VCaP (cell line): ENCODE measurements around the gene RAMP2.
A peak's percentile ranks its signal among the peaks of the same experiment; 100 is the strongest.

Source experiments
- H3K27ac ChIP-seq: fragments of 450-650 bp; 2 replicates; pipeline ENCODE4 v1.5.1; 2017
- TF ChIP-seq, protein P1 (sequence below): fragments of 450-650 bp; conservative IDR thresholded peaks from 2 replicates; pipeline ENCODE4 v1.5.1; 2017; ENCODE audit warnings: mild to moderate bottlenecking, moderate library complexity

RAMP2 gene

DNA sequence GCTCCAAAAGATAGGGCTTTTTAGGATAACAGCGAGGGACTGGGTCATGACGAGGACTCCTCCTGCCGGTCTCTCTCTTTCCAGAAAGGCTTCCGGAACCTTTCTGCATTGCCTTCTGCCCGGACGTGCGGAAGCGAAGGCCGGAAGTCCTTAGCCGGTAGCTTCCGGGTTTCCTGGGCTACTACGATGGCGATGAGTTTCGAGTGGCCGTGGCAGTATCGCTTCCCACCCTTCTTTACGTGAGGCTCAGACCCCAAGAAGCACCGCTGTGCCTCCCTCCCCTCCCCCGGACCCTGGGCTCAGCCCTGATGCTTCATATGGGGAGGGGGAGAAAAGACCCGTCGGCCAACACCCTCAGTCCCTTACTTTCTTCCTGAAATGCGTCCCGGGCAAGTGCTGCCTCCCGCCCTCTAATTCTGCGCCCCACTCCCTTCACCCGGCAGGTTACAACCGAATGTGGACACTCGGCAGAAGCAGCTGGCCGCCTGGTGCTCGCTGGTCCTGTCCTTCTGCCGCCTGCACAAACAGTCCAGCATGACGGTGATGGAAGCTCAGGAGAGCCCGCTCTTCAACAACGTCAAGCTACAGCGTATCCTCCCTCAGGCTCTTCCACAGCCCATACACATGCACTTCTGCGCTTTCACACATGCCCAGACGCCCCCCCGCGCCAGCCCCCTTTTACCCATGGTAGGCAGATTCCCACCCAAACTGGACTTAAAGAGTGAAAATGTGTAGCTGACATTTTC lies 12.4 kb downstream of the RAMP2 start, which contains the start of gene VPS25:
VPS25 (plus strand) TSS at position 160 of the 746 bp plus-strand sequence; CDS start at position 187, 27 bp downstream.
- peak within 1 kb of the TSS; percentile 83 for H3K27ac ChIP-seq
- TF ChIP-seq, protein P1, sequence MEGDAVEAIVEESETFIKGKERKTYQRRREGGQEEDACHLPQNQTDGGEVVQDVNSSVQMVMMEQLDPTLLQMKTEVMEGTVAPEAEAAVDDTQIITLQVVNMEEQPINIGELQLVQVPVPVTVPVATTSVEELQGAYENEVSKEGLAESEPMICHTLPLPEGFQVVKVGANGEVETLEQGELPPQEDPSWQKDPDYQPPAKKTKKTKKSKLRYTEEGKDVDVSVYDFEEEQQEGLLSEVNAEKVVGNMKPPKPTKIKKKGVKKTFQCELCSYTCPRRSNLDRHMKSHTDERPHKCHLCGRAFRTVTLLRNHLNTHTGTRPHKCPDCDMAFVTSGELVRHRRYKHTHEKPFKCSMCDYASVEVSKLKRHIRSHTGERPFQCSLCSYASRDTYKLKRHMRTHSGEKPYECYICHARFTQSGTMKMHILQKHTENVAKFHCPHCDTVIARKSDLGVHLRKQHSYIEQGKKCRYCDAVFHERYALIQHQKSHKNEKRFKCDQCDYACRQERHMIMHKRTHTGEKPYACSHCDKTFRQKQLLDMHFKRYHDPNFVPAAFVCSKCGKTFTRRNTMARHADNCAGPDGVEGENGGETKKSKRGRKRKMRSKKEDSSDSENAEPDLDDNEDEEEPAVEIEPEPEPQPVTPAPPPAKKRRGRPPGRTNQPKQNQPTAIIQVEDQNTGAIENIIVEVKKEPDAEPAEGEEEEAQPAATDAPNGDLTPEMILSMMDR = 0 out of 2 replicates have a peak, but pooled peaks have one; percentile 6

DNA sequence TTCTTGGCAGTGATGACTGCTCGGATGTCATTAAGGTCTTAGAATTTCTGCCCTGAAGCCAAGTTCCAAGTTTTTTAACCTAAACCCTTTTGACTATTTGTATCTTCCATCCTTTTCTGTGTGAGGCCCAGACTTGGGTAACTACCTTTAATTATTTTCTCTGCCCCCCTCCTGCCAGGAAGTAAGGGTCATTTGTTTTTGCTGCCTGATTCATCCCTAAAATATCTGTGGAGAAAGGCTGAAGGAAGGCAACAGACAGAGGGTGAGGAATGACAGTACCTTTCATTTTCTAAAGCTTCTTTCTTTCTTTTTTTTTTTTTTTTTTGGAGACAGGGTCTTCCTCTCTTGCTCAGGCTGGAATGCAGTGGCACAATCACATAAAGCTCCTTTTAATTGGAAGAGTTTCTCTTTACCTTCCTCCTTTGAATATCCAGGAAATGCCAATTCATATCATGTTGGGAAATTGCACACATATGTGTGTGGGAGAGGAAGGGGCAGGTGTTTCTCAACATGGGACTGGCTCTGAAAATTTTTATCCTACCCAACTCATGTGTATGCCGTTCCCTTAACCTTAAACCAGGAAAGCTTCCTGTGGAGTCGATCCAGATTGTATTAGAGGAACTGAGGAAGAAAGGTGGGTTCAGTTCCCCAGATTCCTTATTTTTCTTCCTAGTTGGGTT lies 13.2 kb downstream of the RAMP2 start:
- TF ChIP-seq, protein P1 = no peak
- H3K27ac ChIP-seq = peak overlapping the region; percentile 83

DNA sequence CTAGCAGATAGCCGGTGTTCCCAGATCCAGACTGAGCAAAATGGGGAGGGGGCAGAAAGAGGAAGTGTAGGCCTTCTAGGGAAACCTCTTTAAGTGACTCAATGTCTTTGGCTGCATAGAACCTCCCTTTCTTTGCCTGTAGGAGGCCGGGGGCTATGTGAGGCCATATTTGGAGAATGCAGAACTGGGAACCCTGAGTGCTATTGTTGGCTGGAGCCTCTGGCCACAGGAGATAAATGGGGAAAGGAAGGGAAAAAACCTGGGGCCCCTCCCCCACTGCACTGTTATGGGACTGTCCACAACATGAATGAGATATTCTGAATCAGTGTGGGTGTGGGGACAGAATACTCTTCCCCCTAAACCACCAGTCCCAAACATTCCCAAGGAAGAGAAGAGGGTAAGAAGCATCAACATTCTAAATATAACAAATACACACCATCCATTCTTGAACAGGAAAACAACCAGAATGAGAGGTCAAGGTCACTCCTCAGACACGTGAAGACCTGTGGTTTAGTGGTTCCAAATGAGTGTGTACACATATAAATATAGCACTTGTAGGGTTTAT lies 14.6 kb downstream of the RAMP2 start:
- TF ChIP-seq, protein P1 = no peak
- no peak overlapping the region for H3K27ac ChIP-seq

DNA sequence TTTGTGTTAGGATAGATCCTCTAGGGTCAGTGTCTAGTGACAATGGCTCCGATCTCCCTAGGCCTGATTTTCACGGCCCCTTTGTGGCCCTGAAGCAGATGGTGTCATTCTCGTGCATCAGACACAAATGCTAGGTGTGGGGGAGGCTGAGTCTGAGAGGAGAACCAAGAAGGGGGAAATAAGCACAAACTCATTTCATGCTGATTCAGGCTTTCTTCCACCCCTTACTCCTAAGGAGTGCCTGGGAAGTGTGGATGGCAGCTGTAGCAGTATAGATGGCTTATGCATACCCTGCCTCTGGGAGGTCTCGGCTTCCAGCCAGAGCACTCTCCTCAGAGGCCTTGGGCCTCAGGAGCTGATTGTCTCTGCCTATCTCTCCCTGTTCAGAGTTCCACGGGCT lies 17.5 kb downstream of the RAMP2 start:
- TF ChIP-seq, protein P1 = no peak
- H3K27ac ChIP-seq = peak overlapping the region; percentile 74

DNA sequence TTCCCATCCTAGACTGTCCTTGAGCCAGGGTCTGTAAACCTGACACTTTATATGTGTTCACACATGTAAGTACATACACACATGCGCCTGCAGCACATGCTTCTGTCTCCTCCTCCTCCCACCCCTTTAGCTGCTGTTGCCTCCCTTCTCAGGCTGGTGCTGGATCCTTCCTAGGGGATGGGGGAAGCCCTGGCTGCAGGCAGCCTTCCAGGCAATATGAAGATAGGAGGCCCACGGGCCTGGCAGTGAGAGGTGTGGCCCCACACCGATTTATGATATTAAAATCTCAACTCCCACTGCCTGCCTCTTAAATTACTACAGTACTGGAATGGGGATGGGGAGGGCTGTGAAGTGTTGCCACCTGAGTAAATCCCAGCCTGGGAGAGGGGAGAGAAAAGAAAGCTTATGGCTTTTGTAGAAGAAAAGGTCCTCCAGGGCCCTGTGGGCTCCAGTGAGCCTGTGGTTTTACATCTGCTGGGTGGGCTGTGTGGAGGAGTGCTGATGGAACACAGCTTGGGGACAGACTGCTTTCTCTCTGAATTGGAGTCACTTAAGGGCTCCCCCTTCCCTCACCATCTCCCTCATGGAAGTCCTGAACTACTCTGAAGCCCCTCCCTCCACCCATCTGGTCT lies 18.4 kb downstream of the RAMP2 start:
- H3K27ac ChIP-seq = peak overlapping the region; percentile 74
- TF ChIP-seq, protein P1 = no peak

DNA sequence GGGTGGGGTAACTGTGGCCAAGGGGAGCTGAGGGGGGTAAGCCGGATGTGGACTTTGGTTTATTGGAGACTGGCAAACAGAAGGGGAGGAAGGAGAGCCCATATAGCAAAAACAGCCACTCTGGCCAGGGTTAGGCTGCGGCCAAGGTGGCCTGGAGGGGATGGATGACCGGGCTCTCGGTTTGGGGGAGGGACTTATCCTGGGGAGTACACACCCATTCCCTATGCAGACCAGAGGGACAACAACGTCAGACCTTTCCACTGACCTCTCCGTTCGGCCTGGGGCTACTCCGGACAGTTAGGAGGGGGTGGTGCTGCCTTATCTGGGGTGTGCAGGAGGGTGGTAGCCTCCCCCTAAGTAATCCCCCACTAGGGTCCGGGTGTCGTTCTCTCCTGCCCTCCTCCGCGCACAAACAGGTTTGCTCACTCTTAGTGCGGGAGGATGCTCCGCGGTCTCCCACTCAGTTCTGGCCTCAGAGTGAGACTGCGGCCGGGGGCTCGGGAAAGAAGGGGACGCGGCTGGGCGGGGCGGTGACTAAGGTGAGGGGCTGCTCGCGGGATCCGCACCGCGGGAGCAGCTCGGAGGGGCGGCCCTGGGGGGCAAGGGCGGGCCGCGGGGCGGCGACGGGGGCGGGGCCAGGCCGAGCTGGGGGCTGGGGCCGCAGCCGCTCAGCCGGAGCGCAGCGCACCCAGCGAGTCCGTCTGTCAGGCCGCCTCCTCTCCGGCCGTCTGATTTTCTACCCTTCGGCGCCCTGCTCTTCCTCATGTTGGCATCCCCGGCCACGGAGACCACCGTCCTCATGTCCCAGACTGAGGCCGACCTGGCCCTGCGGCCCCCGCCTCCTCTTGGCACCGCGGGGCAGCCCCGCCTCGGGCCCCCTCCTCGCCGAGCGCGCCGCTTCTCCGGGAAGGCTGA lies 19.2 kb downstream of the RAMP2 start, which contains the start of gene WNK4:
WNK4 (plus strand) TSS at position 675 of the 915 bp plus-strand sequence; CDS start at position 764, 89 bp downstream.
- peak within 1 kb of the TSS; percentile 74 for H3K27ac ChIP-seq
- TF ChIP-seq, protein P1 = no peak
